HG03442 (cell line): ENCODE measurements around the gene DCAF10.
"Not testable (repeated sequence)": the region's sequence is repeated elsewhere in the genome, so short reads cannot be mapped to it uniquely, and the experiment has no call there.

Experiments
- ATAC-seq: cut with Tn5 transposase; IDR thresholded peaks from one replicate; pipeline ENCODE4 v1.9.1; 2021; ENCODE audit warnings: mild to moderate bottlenecking, moderate library complexity; ENCODE audit not compliant: unreplicated experiment

Gene DCAF10

DNA sequence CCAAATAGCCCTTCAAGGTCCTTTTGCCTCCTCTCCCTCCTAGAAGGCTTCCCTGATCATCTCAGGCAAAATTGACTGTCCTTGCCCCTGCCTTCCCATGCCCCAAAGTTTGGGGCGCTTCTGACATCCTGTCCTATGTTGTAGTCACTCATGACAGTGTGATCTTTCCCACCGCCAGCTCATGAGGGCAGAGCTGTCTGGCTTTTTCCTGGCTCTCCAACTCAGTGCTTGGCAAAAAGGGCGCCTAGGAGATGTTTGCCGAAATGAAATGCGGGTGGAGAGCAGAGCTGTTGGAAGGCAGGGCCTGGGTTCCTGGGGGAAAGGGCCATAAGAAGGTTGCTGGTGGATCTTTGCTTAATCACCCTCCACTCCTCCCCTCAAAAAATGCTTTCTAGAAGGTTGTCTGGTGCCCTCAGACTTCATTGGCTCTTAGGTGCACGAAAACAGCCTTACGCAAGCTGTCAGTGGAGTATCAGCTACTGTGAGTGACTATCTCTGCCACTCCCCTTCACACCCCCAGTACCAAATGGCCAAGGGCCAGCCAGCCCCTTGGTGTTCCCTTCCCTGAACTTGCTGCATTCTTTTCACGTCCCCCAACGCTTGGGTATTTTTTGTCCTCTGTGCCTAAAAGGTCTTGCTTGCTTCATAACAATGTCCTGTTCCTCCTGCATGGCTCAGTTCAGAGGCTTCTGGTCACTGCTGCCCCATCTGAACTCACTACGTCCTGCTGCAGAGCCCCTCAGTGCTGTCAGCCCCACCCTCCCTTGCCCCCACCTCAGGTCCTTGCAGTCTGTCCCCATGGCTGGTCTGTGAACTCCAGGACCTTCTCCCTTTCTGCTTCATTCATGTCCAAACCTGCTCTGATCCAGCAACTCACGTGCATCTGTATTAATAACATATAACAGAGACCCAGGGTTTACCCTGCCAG lies 106.0 kb downstream of the DCAF10 start:
- no peak for ATAC-seq

DNA sequence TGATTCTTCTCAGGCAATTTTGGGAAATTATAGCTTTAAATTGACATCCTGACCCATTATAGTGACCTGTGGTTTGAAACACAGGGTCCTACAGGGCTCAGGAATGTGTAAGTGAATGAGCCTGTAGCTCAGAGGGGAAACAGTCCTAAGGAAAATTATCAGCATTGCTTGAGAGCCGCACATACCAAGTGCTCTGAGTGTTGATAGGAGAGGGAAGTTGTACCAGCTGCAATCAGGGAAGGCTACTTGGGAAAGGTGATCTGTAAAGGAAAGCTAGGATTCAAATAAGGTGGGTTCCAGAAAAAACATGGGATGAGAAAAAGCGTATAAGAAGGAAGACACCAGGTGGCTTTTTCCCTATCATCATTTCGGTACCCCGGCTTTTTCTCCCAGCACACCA lies 107.7 kb downstream of the DCAF10 start:
- ATAC-seq: no peak

DNA sequence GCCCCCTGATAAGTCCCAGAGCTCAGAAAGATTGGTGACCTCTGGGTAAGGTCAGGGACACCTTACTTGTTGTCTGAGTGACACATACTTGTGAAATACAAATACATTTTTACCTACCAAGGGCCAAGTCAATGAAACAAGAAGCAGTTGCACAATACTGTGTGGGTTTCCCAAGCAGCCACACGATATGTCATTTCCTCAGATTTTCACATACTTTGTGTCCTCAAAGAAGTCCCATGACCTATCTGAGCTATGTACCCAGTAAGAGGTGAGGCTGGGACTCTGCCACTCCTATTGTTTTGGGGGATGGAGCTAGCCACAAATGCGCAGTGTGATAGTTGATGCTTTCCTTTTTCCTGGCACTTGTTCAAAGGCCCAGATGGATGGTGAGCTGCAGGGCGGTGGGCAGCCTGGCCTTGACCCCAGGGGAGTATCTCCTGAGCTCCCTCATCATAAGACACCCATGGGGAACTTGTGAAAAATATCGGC lies 108.1 kb downstream of the DCAF10 start:
- ATAC-seq: no peak

DNA sequence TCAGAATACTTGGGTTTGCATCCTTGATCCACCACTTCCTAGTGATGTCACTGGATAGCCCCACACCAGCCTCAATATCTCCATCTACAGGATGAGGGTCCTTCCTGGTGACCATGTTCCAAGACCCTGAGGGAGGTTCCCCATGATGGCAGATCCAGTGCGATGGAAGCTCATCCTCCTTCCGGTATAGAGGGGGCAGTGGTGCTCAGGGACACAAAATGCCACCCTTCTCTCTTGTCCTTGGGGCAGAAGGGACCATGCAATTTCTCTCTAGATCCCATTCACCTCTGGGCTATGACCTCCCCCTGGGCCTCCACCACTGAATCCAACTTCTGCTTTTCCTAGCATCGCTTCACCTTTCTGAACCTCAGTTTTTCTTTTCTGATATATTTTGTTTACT lies 108.7 kb downstream of the DCAF10 start:
- ATAC-seq: no peak

DNA sequence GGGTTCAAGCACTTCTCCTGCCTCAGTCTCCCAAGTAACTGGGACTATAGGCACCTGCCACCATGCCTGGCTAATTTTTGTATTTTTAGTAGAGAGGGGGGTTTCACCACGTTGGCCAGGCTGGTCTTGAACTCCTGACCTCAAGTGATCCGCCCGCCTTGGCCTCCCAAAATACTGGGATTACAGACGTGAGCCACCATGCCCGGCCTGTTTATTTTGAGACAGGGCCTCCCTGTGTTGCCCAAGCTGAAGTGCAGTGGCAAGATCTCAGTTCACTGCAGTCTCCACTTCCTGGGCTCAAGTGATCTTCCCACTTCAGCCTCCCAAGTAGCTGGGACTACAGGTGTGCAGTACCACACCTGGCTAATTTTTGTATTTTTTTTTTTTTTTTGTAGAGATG lies 109.2 kb downstream of the DCAF10 start:
- ATAC-seq: not testable (repeated sequence)

DNA sequence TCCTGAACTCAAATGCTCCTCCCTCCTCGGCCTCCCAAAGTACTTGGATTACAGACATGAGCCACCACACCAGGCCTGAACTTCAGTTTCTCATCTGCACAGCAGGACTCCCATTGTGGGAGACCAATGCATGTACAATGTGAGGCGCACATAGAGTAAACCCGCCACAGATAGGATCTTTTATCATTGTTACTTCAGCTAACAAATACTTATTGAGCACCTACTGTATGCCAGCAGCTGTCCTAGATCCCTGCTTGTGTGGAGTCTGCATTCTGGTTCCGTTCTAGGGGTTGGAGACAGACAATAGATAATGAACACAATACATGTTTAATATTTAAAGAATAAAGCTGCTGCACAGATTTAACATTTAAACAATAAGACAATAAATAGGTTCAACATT lies 109.7 kb downstream of the DCAF10 start:
- no peak for ATAC-seq

DNA sequence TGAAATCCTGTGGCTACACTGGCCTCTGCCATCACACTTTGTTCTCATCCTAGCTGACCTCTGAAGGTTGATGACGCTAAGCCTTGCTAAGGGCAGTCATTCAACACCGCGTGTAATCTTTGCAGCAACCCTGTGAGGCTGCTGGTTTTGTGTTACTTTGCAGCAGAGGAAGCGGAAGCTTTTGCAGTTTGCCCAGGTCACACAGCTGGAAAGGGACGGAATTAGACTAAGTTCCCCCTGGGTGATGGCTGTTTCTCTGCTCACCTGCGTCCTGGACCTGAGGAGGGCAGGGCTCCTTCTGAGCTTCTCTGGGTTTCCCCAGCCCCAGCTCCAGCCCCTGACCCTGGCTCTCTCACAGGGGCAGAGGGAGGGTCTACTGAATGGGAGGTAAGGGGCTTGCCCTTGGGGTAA lies 110.7 kb downstream of the DCAF10 start:
- ATAC-seq: no peak

DNA sequence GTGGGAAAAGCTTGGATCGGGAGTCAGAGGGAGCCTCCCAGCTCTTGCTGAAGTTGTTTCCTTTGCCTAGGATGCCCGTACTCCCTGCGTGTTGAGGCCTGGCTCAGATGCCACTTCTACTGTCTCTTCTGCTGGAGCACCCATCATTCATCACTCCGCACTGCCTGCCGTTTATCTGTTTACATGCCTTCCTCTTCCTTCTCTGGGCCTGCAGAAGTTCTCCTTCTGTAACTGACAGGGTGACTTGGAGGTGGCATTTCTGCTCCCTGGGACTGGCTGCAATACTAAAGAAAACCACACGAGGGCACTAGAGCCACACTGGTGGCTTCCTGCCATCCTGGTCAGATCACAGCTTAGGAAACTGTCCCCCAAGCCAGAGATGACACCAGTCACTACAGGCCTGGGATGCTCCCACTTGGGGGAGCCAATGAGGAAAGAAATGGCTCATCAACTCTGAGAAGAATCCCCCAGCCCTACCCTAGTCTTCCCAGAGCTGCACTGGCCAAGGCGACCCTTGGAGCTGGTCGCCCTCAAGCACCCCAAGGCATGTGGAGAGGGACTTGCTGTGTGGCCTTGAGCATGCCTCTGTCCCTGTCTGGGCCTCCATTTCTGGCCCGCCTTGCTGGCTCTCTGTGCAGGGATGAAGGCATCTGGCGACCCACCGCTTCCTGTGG lies 113.0 kb downstream of the DCAF10 start:
- ATAC-seq: peak; percentile 64

DNA sequence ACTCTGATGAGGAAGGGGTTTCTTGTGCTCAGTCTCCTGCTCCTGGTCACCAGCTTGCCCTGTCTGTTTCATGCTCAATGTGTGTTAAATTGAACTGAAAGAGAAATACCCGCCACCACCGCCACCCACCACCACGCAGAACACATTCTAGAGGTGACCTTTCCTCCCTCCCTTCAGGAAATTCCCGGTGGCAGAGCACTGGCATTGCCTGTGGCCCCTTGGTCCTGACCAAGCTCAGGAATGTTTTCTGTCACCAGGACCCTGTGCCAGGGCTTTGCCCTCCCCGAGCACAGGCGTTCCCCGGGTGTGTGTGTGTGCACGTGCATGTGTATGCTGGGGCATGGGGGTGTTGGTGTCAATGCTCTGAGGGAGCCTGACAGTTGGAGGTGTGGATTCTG lies 113.6 kb downstream of the DCAF10 start:
- no peak for ATAC-seq

DNA sequence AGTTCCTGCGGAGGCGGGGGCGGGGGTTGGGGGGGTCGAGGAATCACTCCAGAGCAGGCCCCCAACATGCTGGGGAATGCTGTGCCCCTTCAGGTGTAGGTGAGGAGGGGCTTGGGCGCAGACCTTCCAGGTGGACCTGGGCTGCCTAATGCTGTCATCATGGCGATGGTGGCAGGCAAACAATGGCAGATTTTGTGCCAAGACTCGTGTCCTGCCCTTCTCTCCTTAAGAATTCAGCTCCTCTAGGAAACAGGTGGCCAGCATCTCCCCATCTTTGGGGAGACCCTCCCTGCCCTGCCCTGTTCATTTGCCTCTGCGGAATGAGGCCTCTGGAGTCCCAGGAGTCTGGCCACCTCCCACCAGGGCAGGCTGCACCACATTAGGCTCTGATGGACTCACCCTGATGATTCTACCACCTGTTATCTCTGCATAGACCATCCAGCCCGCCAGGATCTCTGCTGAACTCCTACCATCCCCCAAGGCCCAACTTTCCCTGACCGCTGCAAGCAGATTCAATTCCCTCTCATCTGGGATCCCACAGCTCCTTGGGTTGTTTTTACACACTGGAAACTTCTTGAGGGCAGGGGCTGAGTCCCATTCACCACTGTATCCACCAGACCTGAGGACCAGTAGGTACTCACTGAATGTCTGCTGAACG lies 114.2 kb downstream of the DCAF10 start:
- no peak for ATAC-seq

- no peak for ATAC-seq
These were observed 115.4 kb downstream of the DCAF10 start for GRCh38 chr9:37915911-37916470.

- ATAC-seq: no peak
These were observed 116.1 kb downstream of the DCAF10 start for GRCh38 chr9:37916471-37917312.
